ENCODE results near the gene JUP.

JUP gene

DNA sequence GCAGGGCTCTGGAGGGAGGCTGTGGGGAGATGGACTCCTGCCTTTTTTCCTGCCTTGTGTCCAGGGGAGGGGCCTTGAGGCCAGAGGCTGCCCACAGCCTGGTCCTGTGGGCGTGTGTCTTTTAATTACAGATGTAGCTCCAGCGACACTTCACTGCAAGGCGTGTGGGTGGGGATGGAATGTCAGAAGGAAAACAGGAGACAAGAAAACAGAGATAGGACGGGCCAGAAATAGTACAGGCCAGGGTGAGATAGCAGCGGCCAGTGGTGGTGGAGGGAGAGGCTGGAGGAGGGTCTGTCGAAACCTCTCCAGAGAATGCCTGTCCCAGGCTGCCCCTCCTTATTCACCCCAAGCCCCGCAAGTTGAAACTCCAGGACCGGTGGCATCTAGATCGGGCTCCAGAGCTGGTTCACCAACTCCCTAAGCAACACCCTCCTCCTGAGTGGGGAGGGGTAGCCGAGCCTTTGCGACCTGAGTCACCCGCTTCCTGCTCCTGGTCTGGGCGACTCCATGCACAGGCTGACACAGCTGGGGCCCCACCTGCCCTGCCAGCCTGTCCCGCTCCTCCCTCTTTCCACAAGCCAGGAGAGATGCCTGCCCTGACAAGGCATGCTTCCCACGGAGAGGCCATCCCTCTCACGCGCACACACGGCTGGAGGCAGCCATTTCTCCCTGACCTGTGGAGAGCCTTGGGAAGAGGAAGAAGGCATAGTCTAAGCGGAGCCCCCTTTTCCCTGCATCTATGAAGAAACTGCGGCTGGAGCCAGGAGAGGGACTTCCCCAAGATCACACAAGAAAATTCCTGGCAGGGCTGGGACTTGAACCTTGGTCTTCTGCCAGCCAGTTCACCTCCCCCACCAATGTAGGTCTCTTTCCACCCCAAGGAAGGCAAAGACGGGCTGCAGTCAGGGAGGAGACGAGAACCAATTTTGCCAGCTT, 6.6 kb upstream of the JUP start:
- POLR2A ChIA-PET (ENCODE audit: low non-redundant PET): interaction anchor here (1.0 to 1.3 kb wide), 2 partner anchors 8 to 12 kb away, joined by 3 to 4 read pairs; no protein-coding TSS in a partner anchor
- TF ChIP-seq, protein P1, sequence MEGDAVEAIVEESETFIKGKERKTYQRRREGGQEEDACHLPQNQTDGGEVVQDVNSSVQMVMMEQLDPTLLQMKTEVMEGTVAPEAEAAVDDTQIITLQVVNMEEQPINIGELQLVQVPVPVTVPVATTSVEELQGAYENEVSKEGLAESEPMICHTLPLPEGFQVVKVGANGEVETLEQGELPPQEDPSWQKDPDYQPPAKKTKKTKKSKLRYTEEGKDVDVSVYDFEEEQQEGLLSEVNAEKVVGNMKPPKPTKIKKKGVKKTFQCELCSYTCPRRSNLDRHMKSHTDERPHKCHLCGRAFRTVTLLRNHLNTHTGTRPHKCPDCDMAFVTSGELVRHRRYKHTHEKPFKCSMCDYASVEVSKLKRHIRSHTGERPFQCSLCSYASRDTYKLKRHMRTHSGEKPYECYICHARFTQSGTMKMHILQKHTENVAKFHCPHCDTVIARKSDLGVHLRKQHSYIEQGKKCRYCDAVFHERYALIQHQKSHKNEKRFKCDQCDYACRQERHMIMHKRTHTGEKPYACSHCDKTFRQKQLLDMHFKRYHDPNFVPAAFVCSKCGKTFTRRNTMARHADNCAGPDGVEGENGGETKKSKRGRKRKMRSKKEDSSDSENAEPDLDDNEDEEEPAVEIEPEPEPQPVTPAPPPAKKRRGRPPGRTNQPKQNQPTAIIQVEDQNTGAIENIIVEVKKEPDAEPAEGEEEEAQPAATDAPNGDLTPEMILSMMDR (conservative IDR thresholded peaks at IDR 0.05; ENCODE audit: low read depth): no peak
- CTCF ChIA-PET: interaction anchor here (1.0 kb wide), 1 partner anchor 8 kb away, joined by 4 read pairs; no protein-coding TSS in a partner anchor
- DNase-seq (ENCODE audit: low spot score): peak; percentile 56
- peak overlapping the region; percentile 100 for H3K27ac ChIP-seq

DNA sequence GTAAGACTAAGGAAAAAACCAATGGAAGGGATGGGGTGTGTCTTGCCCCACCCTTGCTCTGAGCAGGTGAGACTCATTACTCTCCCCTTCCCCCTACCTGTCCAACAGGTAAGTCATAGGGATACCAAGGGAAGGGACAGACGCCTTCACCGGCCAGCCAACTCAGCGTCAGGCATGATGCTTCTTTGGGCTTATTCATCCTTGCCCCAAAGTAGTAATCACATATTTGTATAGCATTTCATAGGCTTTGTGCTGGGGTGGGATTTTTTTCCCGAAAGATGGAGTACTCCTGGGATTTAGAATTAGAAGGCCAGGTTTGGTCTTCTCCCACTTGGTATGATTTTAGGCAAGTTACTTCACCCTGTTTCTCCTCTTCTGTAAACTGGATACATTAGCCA, 509 bp upstream of the JUP start:
- ChIA-PET CTCF (interaction anchor here (0.5 to 2.9 kb wide), 4 partner anchors 14 to 52 kb away, joined by 4 to 51 read pairs (median 6); partner anchors contain the start of gene P3H4), POLR2A (ENCODE audit: low non-redundant PET) (interaction anchor here (0.6 to 4.1 kb wide), 10 partner anchors 9 to 1860 kb away, joined by 3 to 90 read pairs (median 4); partner anchors contain the start of genes HAP1, LRRC3C, ORMDL3 and P3H4)
- peak overlapping the region; percentile 97 for H3K27ac ChIP-seq
- TF ChIP-seq, protein P1 (conservative IDR thresholded peaks at IDR 0.05; ENCODE audit: low read depth): no peak
- no peak for DNase-seq (ENCODE audit: low spot score)

DNA sequence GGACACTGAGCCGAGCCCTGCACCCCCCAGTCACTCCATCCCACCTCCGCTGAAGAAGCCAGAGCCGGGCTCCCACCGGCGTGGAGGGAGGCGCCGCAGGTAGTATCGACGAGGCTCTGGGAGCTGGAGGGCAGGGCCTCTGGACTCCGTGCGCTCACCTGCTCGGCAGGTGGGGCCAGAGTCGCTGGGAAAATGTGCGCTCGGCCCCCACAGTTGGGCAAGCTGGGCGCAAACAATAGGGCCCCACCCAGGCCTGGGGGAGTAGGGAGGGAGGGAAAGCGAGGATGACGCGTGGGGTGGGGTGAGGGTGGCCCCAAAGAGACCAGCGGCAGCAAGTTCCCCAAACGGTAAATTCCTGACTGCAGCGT, 668 bp downstream of the JUP start:
- POLR2A ChIA-PET (ENCODE audit: low non-redundant PET): interaction anchor here (0.9 to 4.1 kb wide), 5 partner anchors 8 to 24 kb away, joined by 3 to 90 read pairs (median 6); no protein-coding TSS in a partner anchor

DNA sequence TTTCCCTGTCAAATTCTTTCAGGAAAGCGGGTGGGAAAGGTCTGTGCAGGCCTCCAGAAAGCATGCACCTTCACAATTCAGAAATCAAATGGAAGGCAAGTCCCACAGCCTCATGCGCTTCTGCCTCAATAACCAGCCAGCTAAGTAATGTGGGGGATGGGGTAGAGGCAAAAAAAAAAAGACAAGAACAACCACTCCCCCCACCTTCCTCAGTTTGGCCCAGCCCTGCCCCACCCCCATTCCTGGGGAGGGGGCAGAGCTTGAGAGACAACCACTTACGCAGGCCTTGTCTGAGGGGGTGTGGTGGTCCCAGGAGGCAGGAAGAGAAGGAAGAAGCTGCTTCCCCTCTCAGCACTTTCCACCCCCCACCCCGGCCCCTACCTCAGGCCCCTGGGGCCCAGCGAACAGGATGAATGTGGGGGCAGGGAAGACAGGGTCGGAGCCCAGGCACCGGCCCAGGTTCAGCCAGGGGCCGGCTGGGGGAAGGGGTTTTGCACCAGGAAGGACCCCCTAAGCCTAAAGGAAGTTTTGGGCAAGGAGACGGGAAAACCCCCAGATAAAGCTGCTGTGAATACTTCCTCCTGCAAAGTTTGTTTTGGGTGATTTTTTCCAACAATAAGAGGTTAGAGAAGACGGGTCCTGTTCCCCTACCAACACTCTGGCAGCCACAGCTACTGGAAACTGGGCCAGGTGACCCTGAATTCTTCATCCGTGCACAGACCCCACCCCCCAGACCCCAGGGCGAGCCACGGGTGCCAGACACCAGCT, 1.2 kb downstream of the JUP start:
- H3K27ac ChIP-seq: peak overlapping the region; percentile 97
- CTCF ChIA-PET: interaction anchor here (0.6 to 2.9 kb wide), 9 partner anchors 8 to 43 kb away, joined by 3 to 51 read pairs (median 5); partner anchors contain the start of gene P3H4
- POLR2A ChIA-PET (ENCODE audit: low non-redundant PET): interaction anchor here (0.9 to 4.1 kb wide), 4 partner anchors 11 to 24 kb away, joined by 3 to 90 read pairs (median 6); no protein-coding TSS in a partner anchor
- TF ChIP-seq, protein P1 (conservative IDR thresholded peaks at IDR 0.05; ENCODE audit: low read depth): no peak
- DNase-seq (ENCODE audit: low spot score): peak; percentile 44

More for the DNA sequence above, 668 bp downstream of the JUP start:
- H3K27ac ChIP-seq: peak overlapping the region; percentile 97
- TF ChIP-seq, protein P1 (conservative IDR thresholded peaks at IDR 0.05; ENCODE audit: low read depth): no peak
- CTCF ChIA-PET: interaction anchor here (0.7 to 2.9 kb wide), 11 partner anchors 8 to 44 kb away, joined by 3 to 51 read pairs (median 4); partner anchors contain the start of gene P3H4
- DNase-seq (ENCODE audit: low spot score): peak; percentile 79

DNA sequence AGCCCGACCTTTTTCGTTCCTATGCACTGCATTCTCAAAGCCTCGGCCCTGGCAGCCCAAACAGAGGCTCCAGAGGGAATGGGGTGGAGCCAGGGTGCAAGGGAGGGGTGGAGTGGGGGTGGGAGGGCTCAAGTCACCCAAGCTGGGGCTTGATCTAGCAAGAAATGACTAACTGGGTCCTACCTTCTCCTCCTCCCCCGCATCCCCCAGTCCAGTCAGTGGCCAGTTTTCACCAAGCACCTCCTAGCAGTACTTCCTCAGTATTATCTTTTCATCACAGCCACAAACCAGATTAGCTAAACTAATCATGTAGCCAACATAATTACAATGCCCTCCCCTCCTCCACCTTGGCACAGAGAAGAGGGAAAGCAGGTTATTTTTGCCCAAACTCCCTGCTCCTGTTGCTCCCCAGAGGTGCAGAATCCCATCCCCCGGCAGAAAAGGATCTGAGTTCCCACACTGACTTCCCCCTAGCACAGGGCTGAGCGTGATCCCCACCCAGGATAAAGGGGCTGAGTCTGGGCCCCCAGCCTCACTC, 2.2 kb downstream of the JUP start:
- H3K27ac ChIP-seq: peak overlapping the region; percentile 97
- peak; percentile 84 for DNase-seq (ENCODE audit: low spot score)
- ChIA-PET POLR2A (ENCODE audit: low non-redundant PET) (interaction anchor here (0.5 to 4.1 kb wide), 2 partner anchors 16 to 40 kb away, joined by 6 to 90 read pairs; no protein-coding TSS in a partner anchor), CTCF (interaction anchor here (0.6 to 1.6 kb wide), 3 partner anchors 17 to 27 kb away, joined by 3 to 9 read pairs (median 4); partner anchors contain the start of gene P3H4)
- TF ChIP-seq, protein P1 (conservative IDR thresholded peaks at IDR 0.05; ENCODE audit: low read depth): no peak
